ENCODE results near the gene OPN1SW. TPM values are rescaled to one million over a fixed set of nuclear protein-coding genes. Genes with fewer than 3 reads are reported as not detected.

Gene OPN1SW
- total RNA-seq (not detected), total RNA-seq (0 to 0.21 (median 0) reads per million in 172 experiments)
- 0.18 TPM for polyA plus RNA-seq (2013, experiment 1 of 2)
- polyA plus RNA-seq (2013, experiment 2 of 2), result 0.14 TPM

GRCh38 chr7:128775744-128776474, at the start of gene OPN1SW:
Gene OPN1SW (minus strand): TSS chr7:128775794. CDS start chr7:128775781, 13 bp downstream.
- ChIA-PET CTCF (no interaction called here), POLR2A (no interaction called here)
- Histone ChIP-seq H3K27ac (ENCODE audit: low read depth in 1 of 2, low read length in 2 of 2) (no peak within 1 kb of the TSS), H3K4me1 (ENCODE audit: insufficient read depth, low read length) (no peaks in the 10 kb centered on the region), H3K9me3 (ENCODE audit: control insufficient read depth in 1 of 2, insufficient read depth in 1 of 2, low read length in 2 of 2) (peaks cover 11 to 16% of the 10 kb centered on the region in 2 experiments), H3K36me3 (ENCODE audit: insufficient read depth, low read length) (peaks cover 4% of the 10 kb centered on the region), H3K27me3 (ENCODE audit: control insufficient read depth in 1 of 2, insufficient read depth in 2 of 2, low read length in 2 of 2) (no peaks in the 10 kb centered on the region), H3K4me3 (ENCODE audit: low read length) (no peak within 1 kb of the TSS)
- H3K4me3 Mint-ChIP-seq, result no peak within 1 kb of the TSS
- peaks cover 7% of the 10 kb centered on the region for H3K9me3 Mint-ChIP-seq
- H3K36me3 Mint-ChIP-seq (ENCODE audit: low read depth), result peaks cover 39% of the 10 kb centered on the region
- H3K27ac Mint-ChIP-seq, result no peak within 1 kb of the TSS
- intact Hi-C loops (cut with DNase I, micrococcal nuclease), result no loop called here
- no peaks in the 10 kb centered on the region for H3K27me3 Mint-ChIP-seq
- no peak for TF ChIP-seq CTCF (IDR thresholded peaks at IDR 0.05)
- ATAC-seq (ENCODE audit: poor library complexity) (no peak), DNase-seq (no peak)
- no peaks in the 10 kb centered on the region for H3K4me1 Mint-ChIP-seq (ENCODE audit: low read depth)

GRCh38 chr7:128821724-128822123, 46.1 kb upstream of the OPN1SW start:
- no peak for TF ChIP-seq CTCF (IDR thresholded peaks at IDR 0.05)
- peaks cover 26% of the 10 kb centered on the region for H3K27me3 Mint-ChIP-seq
- POLR2A ChIA-PET, result no interaction called here
- no peak overlapping the region for H3K4me3 Mint-ChIP-seq
- H3K36me3 Mint-ChIP-seq (ENCODE audit: low read depth), result no peaks in the 10 kb centered on the region
- no peaks in the 10 kb centered on the region for H3K9me3 ChIP-seq (ENCODE audit: control insufficient read depth in 1 of 2, insufficient read depth in 1 of 2, low read length in 2 of 2)
- ATAC-seq (ENCODE audit: poor library complexity) (no peak), DNase-seq (no peak)
- H3K4me3 ChIP-seq (ENCODE audit: low read length), result no peak overlapping the region
- H3K27me3 ChIP-seq (ENCODE audit: control insufficient read depth in 1 of 2, insufficient read depth in 2 of 2, low read length in 2 of 2), result peaks cover 0 to under 1% of the 10 kb centered on the region in 2 experiments
- intact Hi-C loops (cut with DNase I, micrococcal nuclease), result no loop called here
- no peaks in the 10 kb centered on the region for H3K36me3 ChIP-seq (ENCODE audit: insufficient read depth, low read length)
- no peak overlapping the region for H3K27ac Mint-ChIP-seq
- no peaks in the 10 kb centered on the region for H3K9me3 Mint-ChIP-seq
- CTCF ChIA-PET, result no interaction called here
- H3K4me1 Mint-ChIP-seq (ENCODE audit: low read depth), result peaks cover 10% of the 10 kb centered on the region
- H3K27ac ChIP-seq (ENCODE audit: low read depth in 1 of 2, low read length in 2 of 2), result no peak overlapping the region
- no peaks in the 10 kb centered on the region for H3K4me1 ChIP-seq (ENCODE audit: insufficient read depth, low read length)

- intact Hi-C loops (cut with DNase I, micrococcal nuclease), result no loop called here
- ATAC-seq (ENCODE audit: poor library complexity), result no peak
- ChIA-PET POLR2A (no interaction called here), CTCF (no interaction called here)
- no peaks in the 10 kb centered on the region for H3K9me3 Mint-ChIP-seq
- H3K36me3 Mint-ChIP-seq (ENCODE audit: low read depth), result no peaks in the 10 kb centered on the region
- Histone ChIP-seq H3K36me3 (ENCODE audit: insufficient read depth, low read length) (no peaks in the 10 kb centered on the region), H3K9me3 (ENCODE audit: control insufficient read depth in 1 of 2, insufficient read depth in 1 of 2, low read length in 2 of 2) (no peaks in the 10 kb centered on the region), H3K27ac (ENCODE audit: low read depth in 1 of 2, low read length in 2 of 2) (no peak overlapping the region), H3K27me3 (ENCODE audit: control insufficient read depth in 1 of 2, insufficient read depth in 2 of 2, low read length in 2 of 2) (no peaks in the 10 kb centered on the region), H3K4me1 (ENCODE audit: insufficient read depth, low read length) (no peaks in the 10 kb centered on the region), H3K4me3 (ENCODE audit: low read length) (no peak overlapping the region)
- H3K4me3 Mint-ChIP-seq, result no peak overlapping the region
- DNase-seq, result no peak
- no peak overlapping the region for H3K27ac Mint-ChIP-seq
- peaks cover 10% of the 10 kb centered on the region for H3K4me1 Mint-ChIP-seq (ENCODE audit: low read depth)
- no peak for TF ChIP-seq CTCF (IDR thresholded peaks at IDR 0.05)
- H3K27me3 Mint-ChIP-seq, result peaks cover 2% of the 10 kb centered on the region
These were observed 43.1 kb upstream of the OPN1SW start for GRCh38 chr7:128818694-128819093.

Measured in CD4-positive, alpha-beta T cell (primary cell).